Caco-2 (cell line): Measurements from ENCODE around the gene WNT7A. TPM values are rescaled to one million over a fixed set of nuclear protein-coding genes. Genes with fewer than 3 reads are reported as not detected.

Source experiments
- BruUV-seq: library from RNA; stranded (reverse); fragments of 400-500 nt; replicated peaks from 2 replicates; lab custom pipeline; 2021; lab: Mats Ljungman, UMichigan
- CTCF ChIA-PET: fragments of 300-600 bp; sonication (Branson Sonifier 250); formaldehyde crosslinking; loops from one replicate; lab custom pipeline; 2022; ENCODE audit warnings: antibody characterized with exemption; lab: Charles Lee
- POLR2A ChIA-PET: fragments of 300-600 bp; sonication (Branson Sonifier 250); formaldehyde crosslinking; loops from one replicate; lab custom pipeline; 2022; ENCODE audit warnings: antibody characterized with exemption; lab: Charles Lee
- DNase-seq, 2 experiments: peaks; one replicate each; pipeline versions ENCODE4 v3.0.0 to v3.0.0-alpha.2; 2020 to 2022
- H3K27me3 ChIP-seq: replicated peaks from 2 replicates; pipeline ENCODE4 v1.6.0; 2011; ENCODE audit warnings: low read length; ENCODE audit not compliant: control insufficient read depth, insufficient read depth
- H3K36me3 ChIP-seq: 2 replicates; pipeline ENCODE4 v1.5.1; 2011; ENCODE audit warnings: low read length; ENCODE audit not compliant: control insufficient read depth, insufficient read depth
- H3K4me1 ChIP-seq: fragments of 250-450 bp; sonication (Bioruptor Pico); 2 replicates; pipeline ENCODE4 v1.5.1; 2020; ENCODE audit warnings: mild to moderate bottlenecking
- H3K4me3 ChIP-seq: 2 replicates; pipeline ENCODE4 v1.5.1; 2011; ENCODE audit warnings: low read depth, mild to moderate bottlenecking, control low read depth, low read length
- H3K9me3 ChIP-seq: fragments of 250-450 bp; sonication (Bioruptor Pico); 2 replicates; pipeline ENCODE4 v1.5.1; 2020; ENCODE audit warnings: mild to moderate bottlenecking, moderate library complexity
- H3K27ac Mint-ChIP-seq: one replicate; pipeline ENCODE4 v1.8.0; 2022; ENCODE audit warnings: mixed read lengths; ENCODE audit not compliant: unreplicated experiment
- H3K27me3 Mint-ChIP-seq: one replicate; pipeline ENCODE4 v1.8.0; 2022; ENCODE audit warnings: mixed read lengths; ENCODE audit not compliant: insufficient read depth, unreplicated experiment
- H3K36me3 Mint-ChIP-seq: one replicate; pipeline ENCODE4 v1.8.0; 2022; ENCODE audit warnings: mild to moderate bottlenecking, mixed read lengths; ENCODE audit not compliant: insufficient read depth, unreplicated experiment
- H3K4me1 Mint-ChIP-seq: one replicate; pipeline ENCODE4 v1.8.0; 2022; ENCODE audit warnings: low read depth, mixed read lengths; ENCODE audit not compliant: unreplicated experiment
- H3K4me3 Mint-ChIP-seq: one replicate; pipeline ENCODE4 v1.8.0; 2022; ENCODE audit warnings: mild to moderate bottlenecking, moderate library complexity, mixed read lengths; ENCODE audit not compliant: unreplicated experiment
- H3K9me3 Mint-ChIP-seq: one replicate; pipeline ENCODE4 v1.8.0; 2022; ENCODE audit warnings: mixed read lengths; ENCODE audit not compliant: unreplicated experiment
- intact Hi-C: fragments of 100-400 bp; cut with micrococcal nuclease; formaldehyde crosslinking; loops from one replicate; pipeline ENCODE4 v1.10.0; 2022; ENCODE audit not compliant: unreplicated experiment
- total RNA-seq: library from RNA; stranded (reverse); gene quantifications from 2 replicates; pipeline ENCODE4 v1.2.3, GENCODE V29; 2022
- TF ChIP-seq, protein P1 (sequence below), 2 experiments: fragments of 200-600 bp in 1 of 2; IDR thresholded peaks; 1 replicate in 1 of 2; 2 replicates in 1 of 2; pipeline versions ENCODE4 v1.5.1 to v1.8.0; 2011 to 2022; ENCODE audit warnings: antibody characterized with exemption in 1 of 2, control low read depth in 1 of 2, inconsistent platforms in 1 of 2, low read depth in 1 of 2, low read length in 1 of 2, mild to moderate bottlenecking in 1 of 2, moderate library complexity in 1 of 2; ENCODE audit not compliant: insufficient read depth in 1 of 2, severe bottlenecking in 1 of 2, unreplicated experiment in 1 of 2

WNT7A gene
- total RNA-seq, 1 experiment from 2014 or later: 1.1 TPM

DNA sequence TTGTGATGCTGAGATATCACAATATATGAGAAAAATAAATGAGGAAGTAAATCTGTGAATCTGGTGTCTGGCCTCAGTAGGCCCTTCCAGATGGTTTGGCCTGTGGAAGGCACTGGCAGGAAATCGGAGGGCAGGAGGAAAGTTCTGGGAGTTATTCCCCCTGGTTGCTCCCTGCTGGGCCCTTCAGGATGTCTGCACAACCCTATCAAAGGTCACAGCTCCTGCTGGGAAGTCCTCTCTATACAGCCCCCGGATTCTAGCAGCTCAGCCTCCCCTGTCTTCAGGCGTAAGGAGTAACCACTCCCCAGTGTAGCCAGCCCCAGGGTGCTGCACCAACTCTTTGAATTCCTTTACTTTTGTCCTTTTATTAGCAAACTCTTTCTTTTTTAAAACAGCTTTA lies 56.2 kb downstream of the WNT7A start:
- no peak for DNase-seq
- POLR2A ChIA-PET: no interaction called here
- intact Hi-C loops: no loop called here
- TF ChIP-seq, protein P1, sequence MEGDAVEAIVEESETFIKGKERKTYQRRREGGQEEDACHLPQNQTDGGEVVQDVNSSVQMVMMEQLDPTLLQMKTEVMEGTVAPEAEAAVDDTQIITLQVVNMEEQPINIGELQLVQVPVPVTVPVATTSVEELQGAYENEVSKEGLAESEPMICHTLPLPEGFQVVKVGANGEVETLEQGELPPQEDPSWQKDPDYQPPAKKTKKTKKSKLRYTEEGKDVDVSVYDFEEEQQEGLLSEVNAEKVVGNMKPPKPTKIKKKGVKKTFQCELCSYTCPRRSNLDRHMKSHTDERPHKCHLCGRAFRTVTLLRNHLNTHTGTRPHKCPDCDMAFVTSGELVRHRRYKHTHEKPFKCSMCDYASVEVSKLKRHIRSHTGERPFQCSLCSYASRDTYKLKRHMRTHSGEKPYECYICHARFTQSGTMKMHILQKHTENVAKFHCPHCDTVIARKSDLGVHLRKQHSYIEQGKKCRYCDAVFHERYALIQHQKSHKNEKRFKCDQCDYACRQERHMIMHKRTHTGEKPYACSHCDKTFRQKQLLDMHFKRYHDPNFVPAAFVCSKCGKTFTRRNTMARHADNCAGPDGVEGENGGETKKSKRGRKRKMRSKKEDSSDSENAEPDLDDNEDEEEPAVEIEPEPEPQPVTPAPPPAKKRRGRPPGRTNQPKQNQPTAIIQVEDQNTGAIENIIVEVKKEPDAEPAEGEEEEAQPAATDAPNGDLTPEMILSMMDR (IDR thresholded peaks at IDR 0.05; ENCODE audit: insufficient read depth in 1 of 2, low read depth in 1 of 2, low read length in 1 of 2, severe bottlenecking in 1 of 2, unreplicated experiment in 1 of 2): no peak
- BruUV-seq: no TSS peak
- Histone ChIP-seq H3K9me3 (no peaks in the 10 kb centered on the region), H3K4me3 (no peak overlapping the region), H3K4me1 (0 out of 2 replicates have a peak, but pooled peaks cover 6% of the 10 kb centered on the region), H3K27me3 (no peaks in the 10 kb centered on the region), H3K36me3 (no peaks in the 10 kb centered on the region)
- Mint-ChIP-seq H3K27me3 (peaks cover 8% of the 10 kb centered on the region), H3K27ac (no peak overlapping the region), H3K9me3 (no peaks in the 10 kb centered on the region), H3K36me3 (peaks cover 8% of the 10 kb centered on the region), H3K4me3 (no peak overlapping the region), H3K4me1 (peaks cover 8% of the 10 kb centered on the region)
- CTCF ChIA-PET: no interaction called here

DNA sequence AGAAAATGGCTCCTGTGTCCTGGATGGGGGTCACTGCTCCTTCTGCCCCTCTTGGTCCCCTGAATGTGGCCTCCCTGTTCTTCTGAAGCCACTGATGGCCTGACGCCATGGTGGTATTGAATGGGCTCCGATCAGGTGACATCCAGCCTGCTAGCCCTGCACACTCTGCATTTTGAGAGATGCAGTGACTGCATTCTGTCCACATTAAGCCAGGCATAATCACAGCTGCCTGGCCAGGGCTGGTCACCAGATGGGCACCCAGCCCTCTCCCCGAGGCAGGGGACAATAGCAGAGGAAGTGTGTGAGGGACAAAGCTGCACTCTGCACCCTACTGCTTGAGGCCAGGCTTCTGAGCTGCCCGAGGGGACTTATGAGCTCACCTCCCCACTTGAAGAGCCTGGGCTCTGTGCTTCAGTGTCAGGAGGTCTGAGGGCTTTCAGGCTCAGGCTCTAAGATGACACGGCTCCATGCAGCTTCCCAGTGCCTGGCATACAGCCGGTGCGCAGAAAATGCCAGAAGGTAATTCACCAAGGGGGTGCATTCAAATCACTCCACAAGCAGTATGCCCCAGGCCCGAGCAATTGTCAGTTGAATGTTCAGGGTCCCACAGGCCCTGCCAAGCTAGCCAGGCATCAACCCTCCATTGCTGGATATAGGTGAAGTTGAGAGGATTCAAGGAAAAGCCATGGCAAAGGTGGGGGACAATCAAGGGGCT lies 56.8 kb downstream of the WNT7A start:
- H3K36me3 Mint-ChIP-seq: peaks cover 8% of the 10 kb centered on the region
- TF ChIP-seq, protein P1 (IDR thresholded peaks at IDR 0.05; ENCODE audit: insufficient read depth in 1 of 2, low read depth in 1 of 2, low read length in 1 of 2, severe bottlenecking in 1 of 2, unreplicated experiment in 1 of 2): no peak
- H3K4me1 Mint-ChIP-seq: peaks cover 8% of the 10 kb centered on the region
- H3K9me3 Mint-ChIP-seq: no peaks in the 10 kb centered on the region
- Histone ChIP-seq H3K36me3 (no peaks in the 10 kb centered on the region), H3K4me3 (no peak overlapping the region), H3K9me3 (no peaks in the 10 kb centered on the region), H3K27me3 (no peaks in the 10 kb centered on the region), H3K4me1 (0 out of 2 replicates have a peak, but pooled peaks cover 6% of the 10 kb centered on the region)
- intact Hi-C loops: no loop called here
- no peak for DNase-seq
- CTCF ChIA-PET: no interaction called here
- no TSS peak for BruUV-seq
- H3K27ac Mint-ChIP-seq: no peak overlapping the region
- H3K4me3 Mint-ChIP-seq: no peak overlapping the region
- POLR2A ChIA-PET: no interaction called here
- H3K27me3 Mint-ChIP-seq: peaks cover 8% of the 10 kb centered on the region

DNA sequence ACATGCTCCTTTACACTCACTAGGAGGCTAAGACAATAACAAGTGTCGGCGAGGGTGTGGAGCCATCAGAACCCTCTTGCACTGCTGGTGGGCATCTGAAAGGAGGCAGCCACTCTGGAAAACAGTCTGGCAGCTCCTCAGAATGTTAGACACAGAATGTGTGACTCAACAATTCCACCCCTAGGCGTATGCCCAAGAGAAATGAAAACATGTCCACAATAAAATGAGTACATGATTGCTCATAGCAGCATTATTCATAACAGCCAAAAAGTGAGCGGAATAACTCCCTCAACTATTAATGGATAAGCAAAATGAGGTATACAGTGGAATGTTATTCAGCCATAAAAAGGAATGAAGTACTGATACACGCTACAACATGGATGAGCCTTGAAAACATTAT lies 57.8 kb downstream of the WNT7A start:
- intact Hi-C loops: no loop called here
- DNase-seq: no peak
- Histone ChIP-seq H3K9me3 (no peaks in the 10 kb centered on the region), H3K4me3 (no peak overlapping the region), H3K36me3 (no peaks in the 10 kb centered on the region), H3K27me3 (no peaks in the 10 kb centered on the region), H3K4me1 (0 out of 2 replicates have a peak, but pooled peaks cover 6% of the 10 kb centered on the region)
- Mint-ChIP-seq H3K36me3 (peaks cover 9% of the 10 kb centered on the region), H3K27me3 (peaks cover 8% of the 10 kb centered on the region), H3K4me3 (no peak overlapping the region), H3K9me3 (peaks cover 4% of the 10 kb centered on the region), H3K4me1 (peaks cover 8% of the 10 kb centered on the region), H3K27ac (no peak overlapping the region)
- ChIA-PET CTCF (no interaction called here), POLR2A (no interaction called here)
- no TSS peak for BruUV-seq
- TF ChIP-seq, protein P1 (IDR thresholded peaks at IDR 0.05; ENCODE audit: insufficient read depth in 1 of 2, low read depth in 1 of 2, low read length in 1 of 2, severe bottlenecking in 1 of 2, unreplicated experiment in 1 of 2): no peak
